Inflammatory macrophage treated with lipopolysaccharide for 1 hour (primary cell): ENCODE results near the gene HIVEP3.
"Not testable (repeated sequence)": the region's sequence is repeated elsewhere in the genome, so short reads cannot be mapped to it uniquely, and the experiment has no call there.

Experiments
- DNase-seq, 2 donors: peaks; one replicate each; pipeline ENCODE4 v3.0.0-alpha.2; 2020 to 2022

HIVEP3 gene

GRCh38 chr1:41574842-41575241, 343.9 kb downstream of the HIVEP3 start:
- no peak for DNase-seq

GRCh38 chr1:41573785-41574713, 344.7 kb downstream of the HIVEP3 start:
- DNase-seq, result peak; percentile 49 to 88

- DNase-seq, result peak in 1 of 2 donors; percentile 24
Measured at GRCh38 chr1:41573194-41573593, 345.5 kb downstream of the HIVEP3 start.

GRCh38 chr1:41572224-41572623, 346.5 kb downstream of the HIVEP3 start:
- DNase-seq, result no peak

GRCh38 chr1:41571041-41571440, 347.7 kb downstream of the HIVEP3 start:
- no peak for DNase-seq

GRCh38 chr1:41568204-41568603, 350.5 kb downstream of the HIVEP3 start:
- no peak for DNase-seq

DNA sequence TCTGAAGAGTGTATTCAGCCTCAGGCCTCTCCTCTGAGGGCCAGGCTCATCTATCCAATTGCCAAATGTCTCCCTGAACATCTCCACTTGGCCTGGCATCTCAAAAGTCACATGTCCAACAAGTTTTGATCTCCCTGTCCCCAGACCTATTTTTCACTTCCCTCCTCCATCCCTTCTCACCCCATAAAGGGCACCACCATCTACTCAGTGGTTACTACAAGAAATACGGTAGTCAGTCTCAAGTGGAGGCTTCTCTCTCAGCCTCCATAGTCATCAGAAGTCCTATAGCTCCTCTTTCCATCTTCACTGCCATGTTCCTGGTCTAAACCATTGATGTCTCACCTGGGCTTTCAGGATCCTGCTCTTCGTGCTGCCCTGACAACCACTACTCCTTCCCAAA, 351.8 kb downstream of the HIVEP3 start:
- DNase-seq, result no peak

DNA sequence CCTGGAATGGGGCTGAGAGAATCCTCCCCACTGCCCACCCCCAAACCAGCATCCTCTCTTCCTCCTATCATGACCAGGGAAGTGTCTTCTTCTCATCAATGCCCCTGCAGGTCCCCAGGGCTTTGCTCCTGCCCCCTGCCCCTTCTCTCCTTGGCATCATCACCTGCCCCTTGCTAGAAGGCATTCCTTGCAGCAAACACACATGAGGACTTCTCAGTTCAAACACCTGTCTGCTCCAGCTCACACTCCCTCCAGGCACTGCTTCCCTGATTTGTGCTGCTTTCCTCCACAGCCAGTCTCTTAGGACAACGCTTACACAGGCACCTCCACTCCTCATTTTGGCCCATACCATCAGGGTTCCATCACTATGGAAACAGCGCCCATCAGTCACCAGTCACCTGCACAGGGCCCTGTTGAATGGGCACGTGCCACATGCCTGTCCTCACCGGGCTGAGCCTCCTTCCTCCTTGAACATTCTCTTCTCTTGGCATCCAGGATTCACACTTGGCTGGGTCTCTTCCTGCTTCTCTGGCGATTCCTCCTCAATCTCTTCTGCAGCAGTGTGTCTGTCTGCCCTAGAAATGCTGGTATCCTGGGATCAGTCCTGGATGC, 352.3 kb downstream of the HIVEP3 start:
- DNase-seq, result no peak

- DNase-seq, result no peak
Measured at GRCh38 chr1:41564741-41565475, 353.8 kb downstream of the HIVEP3 start.

DNA sequence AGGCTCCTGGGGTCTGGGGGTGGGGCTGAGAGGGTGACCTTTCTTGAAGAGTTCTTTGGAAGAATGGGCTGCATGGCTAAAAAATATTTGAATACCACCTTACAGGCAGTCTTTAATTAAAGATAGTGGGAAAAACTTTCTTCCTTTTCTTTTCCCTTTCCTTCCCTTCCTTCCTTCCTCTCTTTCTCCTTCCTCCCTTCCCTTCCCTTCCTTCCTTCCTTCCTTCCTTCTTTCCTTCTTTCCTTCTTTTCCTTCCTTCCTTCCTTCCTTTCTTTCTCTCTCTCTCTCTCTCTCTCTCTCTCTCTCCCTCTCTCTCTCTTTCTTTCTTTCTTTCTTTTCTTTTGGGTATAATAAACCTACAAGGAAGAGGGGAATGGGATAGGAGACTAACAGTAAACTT, 356.4 kb downstream of the HIVEP3 start:
- no peak for DNase-seq

GRCh38 chr1:41560931-41561330, 357.8 kb downstream of the HIVEP3 start:
- no peak for DNase-seq

DNA sequence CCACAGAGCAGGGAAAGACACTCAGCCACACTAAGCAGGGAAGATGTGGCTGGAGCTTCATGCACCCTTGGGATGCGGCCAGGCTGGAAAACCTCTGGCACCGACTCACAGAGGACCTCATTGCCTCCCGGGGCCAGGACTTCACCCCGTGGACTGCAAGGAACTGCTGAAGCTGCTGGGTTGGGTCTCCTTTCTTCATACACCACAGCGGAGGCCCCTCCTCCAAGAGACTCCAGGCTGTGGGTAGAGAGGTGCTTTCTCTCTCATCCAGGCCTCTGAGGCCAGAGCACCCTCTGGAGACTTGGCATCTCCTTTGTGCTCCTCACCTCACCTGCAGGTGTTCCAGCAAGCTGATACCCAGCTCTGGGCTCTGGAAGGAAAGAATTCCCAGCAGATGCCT, 358.2 kb downstream of the HIVEP3 start:
- no peak for DNase-seq

DNA sequence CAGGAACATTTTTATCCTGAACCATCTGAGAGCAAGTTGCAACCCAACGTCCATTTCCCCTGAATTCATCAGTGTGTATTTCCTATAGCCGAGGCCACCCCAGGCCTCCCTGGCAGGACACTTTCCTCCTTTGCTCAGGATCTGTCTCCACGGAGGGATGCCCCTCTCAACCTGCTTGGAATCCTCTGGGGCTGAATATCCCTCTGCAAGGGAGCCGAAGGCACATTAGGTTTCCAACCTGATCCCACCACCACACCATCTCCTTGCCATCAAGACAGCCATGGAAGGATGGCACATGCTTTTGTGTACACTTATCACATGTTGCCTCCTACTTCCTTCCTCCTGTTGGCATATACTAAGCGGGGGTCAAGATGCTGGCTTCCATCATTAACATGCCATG, 359.4 kb downstream of the HIVEP3 start:
- no peak for DNase-seq

GRCh38 chr1:41558761-41559171, 360.0 kb downstream of the HIVEP3 start:
- no peak for DNase-seq

GRCh38 chr1:41557751-41558455, 360.8 kb downstream of the HIVEP3 start:
- DNase-seq, result no peak

GRCh38 chr1:41554746-41555145, 364.0 kb downstream of the HIVEP3 start:
- DNase-seq, result not testable (repeated sequence)

GRCh38 chr1:41547781-41548560, 370.8 kb downstream of the HIVEP3 start:
- no peak for DNase-seq

DNA sequence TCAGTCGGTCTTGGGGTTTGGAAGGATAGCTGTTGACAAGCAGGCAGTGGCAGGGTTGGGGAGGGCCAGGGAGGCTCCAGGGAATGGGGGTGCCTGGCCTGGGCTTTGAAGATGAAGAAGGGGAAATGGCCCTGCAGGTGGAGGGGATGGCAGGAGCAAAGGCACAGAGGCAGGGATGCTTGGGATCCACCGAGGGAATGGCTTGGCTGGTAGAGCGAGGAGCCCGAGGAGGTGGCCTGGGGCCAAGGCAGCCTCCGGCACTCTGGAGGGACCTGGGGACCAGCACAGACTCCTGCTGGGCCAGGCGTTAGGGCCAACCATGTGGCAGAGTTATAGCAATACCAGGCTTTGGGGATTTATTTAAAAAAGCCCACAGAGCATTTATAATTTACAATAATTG, 371.4 kb downstream of the HIVEP3 start:
- DNase-seq, result no peak

- no peak for DNase-seq
Measured at GRCh38 chr1:41546833-41547135, 371.9 kb downstream of the HIVEP3 start.

GRCh38 chr1:41545996-41546832, 372.5 kb downstream of the HIVEP3 start:
- DNase-seq, result peak; percentile 41 to 60

GRCh38 chr1:41542196-41542930, 376.4 kb downstream of the HIVEP3 start:
- no peak for DNase-seq
